K562 (cell line): ENCODE data around the gene RPS2. TPM values are rescaled to one million over a fixed set of nuclear protein-coding genes. Genes with fewer than 3 reads are reported as not detected.

Experiments
- MECOM ChIP-seq: fragments of 250-450 bp; sonication (Bioruptor Pico); IDR thresholded peaks from 2 replicates; pipeline ENCODE4 v1.8.0; 2022; ENCODE audit warnings: inconsistent platforms
- PHF20 ChIP-seq: fragments of 450-650 bp; IDR thresholded peaks from 2 replicates; pipeline ENCODE4 v1.6.1; 2018; ENCODE audit not compliant: partially characterized antibody
- POLR3A ChIP-seq: IDR thresholded peaks from 2 replicates; pipeline ENCODE4 v1.6.1; 2011; ENCODE audit warnings: borderline replicate concordance, mild to moderate bottlenecking, moderate library complexity; ENCODE audit not compliant: insufficient read length, insufficient read depth; ENCODE audit errors: extremely low read depth
- PRPF4 ChIP-seq: fragments of 200-400 bp; formaldehyde crosslinking; IDR thresholded peaks from one replicate; pipeline ENCODE4 v1.6.1; 2017; ENCODE audit warnings: low read length, low read depth, mild to moderate bottlenecking; ENCODE audit not compliant: insufficient read depth, poor library complexity, severe bottlenecking
- SAP30 ChIP-seq: fragments of 200-600 bp; sonication (generic); IDR thresholded peaks from 2 replicates; pipeline ENCODE4 v1.6.1; 2012; ENCODE audit warnings: borderline replicate concordance, low read depth, mild to moderate bottlenecking, moderate library complexity, low read length, control low read depth, inconsistent platforms; ENCODE audit not compliant: insufficient read depth, poor library complexity, severe bottlenecking
- THAP7 ChIP-seq: fragments of 250-450 bp; sonication (Bioruptor Pico); IDR thresholded peaks from 2 replicates; pipeline ENCODE4 v1.5.0; 2021
- ZFP1 ChIP-seq: fragments of 450-650 bp; formaldehyde crosslinking; IDR thresholded peaks from 2 replicates; pipeline ENCODE4 v1.4.0; 2020; ENCODE audit warnings: mild to moderate bottlenecking, mixed read lengths
- ZFPM2 ChIP-seq: fragments of 250-450 bp; sonication (Bioruptor Pico); IDR thresholded peaks from 2 replicates; pipeline ENCODE4 v1.5.1; 2022; ENCODE audit warnings: mild to moderate bottlenecking
- ZKSCAN8 ChIP-seq: fragments of 200-800 bp; sonication (Bioruptor generic); IDR thresholded peaks from 2 replicates; pipeline ENCODE4 v1.6.1; 2016; ENCODE audit warnings: missing genetic modification characterization, missing compliant biosample characterization
- ZNF175 ChIP-seq: fragments of 200-800 bp; sonication (Bioruptor generic); IDR thresholded peaks from 2 replicates; pipeline ENCODE4 v1.6.1; 2016; ENCODE audit warnings: low read depth, mild to moderate bottlenecking, missing genetic modification characterization, missing compliant biosample characterization
- ZNF280A ChIP-seq: fragments of 450-650 bp; IDR thresholded peaks from 2 replicates; pipeline ENCODE4 v1.6.1; 2018; ENCODE audit warnings: mild to moderate bottlenecking, low read depth; ENCODE audit not compliant: partially characterized antibody
- polyA plus RNA-seq, 8 experiments: library from polyadenylated mRNA; depleted of rRNA in 4 of 8; stranded (reverse) in 5 of 8; unstranded in 3 of 8; fragments of >200 nt; fragmentation: Nextera tagmentation in 2 of 8; fragmentation: Illumina TruSeq in 1 of 8; extraction: Ambion mirVana in 2 of 8; extraction: Trizol in 1 of 8; gene quantifications; 2 replicates each; pipeline versions ENCODE4 v1.2.1 to v1.2.3, GENCODE V29; 2011 to 2014; ENCODE audit warnings: inconsistent platforms in 1 of 8, missing spikeins in 1 of 8
- total RNA-seq, 7 experiments: library from RNA; depleted of rRNA in 6 of 7; stranded (reverse); fragments of >200 nt in 6 of 7; fragmentation: Illumina TruSeq in 2 of 7; extraction: Trizol in 2 of 7; gene quantifications; 2 replicates each; pipeline versions ENCODE4 v1.2.1 to v1.2.3, GENCODE V29; 2011 to 2021; ENCODE audit warnings: low replicate concordance in 1 of 7
- TF ChIP-seq, protein P1 (sequence below): fragments of 450-650 bp; IDR thresholded peaks from 2 replicates; pipeline ENCODE4 v1.6.1; 2017; ENCODE audit warnings: antibody characterized with exemption
- TF ChIP-seq, protein P2 (sequence below): fragments of 450-650 bp; conservative IDR thresholded peaks from 2 replicates; pipeline ENCODE4 v1.6.1; 2016; ENCODE audit warnings: missing genetic modification characterization, low read depth, mild to moderate bottlenecking, missing compliant biosample characterization, moderate library complexity
- TF ChIP-seq, protein P3 (sequence below): fragments of 250-450 bp; sonication (Bioruptor Pico); IDR thresholded peaks from 2 replicates; pipeline ENCODE4 v1.9.0; 2021; ENCODE audit warnings: mild to moderate bottlenecking, inconsistent platforms

RPS2 gene
- total and polyA plus RNA-seq, 9 of the 15 experiments (the other 6 are each of a cell fraction or from before 2014, with no cell fraction given) = 834 to 4,794 (median 3,793) TPM

GRCh38 chr16:1964506-1965395 lies at the start of gene RPS2 (continued):
- no peak for TF ChIP-seq ZNF175 (CRISPR knock-in tag)
- TF ChIP-seq THAP7 (CRISPR knock-in tag) = peak; percentile 85; the same call in 1 of the 2 replicates
- TF ChIP-seq, protein P1, sequence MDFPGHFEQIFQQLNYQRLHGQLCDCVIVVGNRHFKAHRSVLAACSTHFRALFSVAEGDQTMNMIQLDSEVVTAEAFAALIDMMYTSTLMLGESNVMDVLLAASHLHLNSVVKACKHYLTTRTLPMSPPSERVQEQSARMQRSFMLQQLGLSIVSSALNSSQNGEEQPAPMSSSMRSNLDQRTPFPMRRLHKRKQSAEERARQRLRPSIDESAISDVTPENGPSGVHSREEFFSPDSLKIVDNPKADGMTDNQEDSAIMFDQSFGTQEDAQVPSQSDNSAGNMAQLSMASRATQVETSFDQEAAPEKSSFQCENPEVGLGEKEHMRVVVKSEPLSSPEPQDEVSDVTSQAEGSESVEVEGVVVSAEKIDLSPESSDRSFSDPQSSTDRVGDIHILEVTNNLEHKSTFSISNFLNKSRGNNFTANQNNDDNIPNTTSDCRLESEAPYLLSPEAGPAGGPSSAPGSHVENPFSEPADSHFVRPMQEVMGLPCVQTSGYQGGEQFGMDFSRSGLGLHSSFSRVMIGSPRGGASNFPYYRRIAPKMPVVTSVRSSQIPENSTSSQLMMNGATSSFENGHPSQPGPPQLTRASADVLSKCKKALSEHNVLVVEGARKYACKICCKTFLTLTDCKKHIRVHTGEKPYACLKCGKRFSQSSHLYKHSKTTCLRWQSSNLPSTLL = no peak
- TF ChIP-seq SAP30 = no peak
- TF ChIP-seq ZFPM2 (CRISPR knock-in tag) = 0 out of 2 replicates have a peak, but pooled peaks have one; percentile 34
- no peak for TF ChIP-seq POLR3A
- TF ChIP-seq, protein P2, sequence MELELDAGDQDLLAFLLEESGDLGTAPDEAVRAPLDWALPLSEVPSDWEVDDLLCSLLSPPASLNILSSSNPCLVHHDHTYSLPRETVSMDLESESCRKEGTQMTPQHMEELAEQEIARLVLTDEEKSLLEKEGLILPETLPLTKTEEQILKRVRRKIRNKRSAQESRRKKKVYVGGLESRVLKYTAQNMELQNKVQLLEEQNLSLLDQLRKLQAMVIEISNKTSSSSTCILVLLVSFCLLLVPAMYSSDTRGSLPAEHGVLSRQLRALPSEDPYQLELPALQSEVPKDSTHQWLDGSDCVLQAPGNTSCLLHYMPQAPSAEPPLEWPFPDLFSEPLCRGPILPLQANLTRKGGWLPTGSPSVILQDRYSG (tag) = no peak
- no peak for TF ChIP-seq ZNF280A
- peak; percentile 88 for TF ChIP-seq PHF20
- TF ChIP-seq, protein P3, sequence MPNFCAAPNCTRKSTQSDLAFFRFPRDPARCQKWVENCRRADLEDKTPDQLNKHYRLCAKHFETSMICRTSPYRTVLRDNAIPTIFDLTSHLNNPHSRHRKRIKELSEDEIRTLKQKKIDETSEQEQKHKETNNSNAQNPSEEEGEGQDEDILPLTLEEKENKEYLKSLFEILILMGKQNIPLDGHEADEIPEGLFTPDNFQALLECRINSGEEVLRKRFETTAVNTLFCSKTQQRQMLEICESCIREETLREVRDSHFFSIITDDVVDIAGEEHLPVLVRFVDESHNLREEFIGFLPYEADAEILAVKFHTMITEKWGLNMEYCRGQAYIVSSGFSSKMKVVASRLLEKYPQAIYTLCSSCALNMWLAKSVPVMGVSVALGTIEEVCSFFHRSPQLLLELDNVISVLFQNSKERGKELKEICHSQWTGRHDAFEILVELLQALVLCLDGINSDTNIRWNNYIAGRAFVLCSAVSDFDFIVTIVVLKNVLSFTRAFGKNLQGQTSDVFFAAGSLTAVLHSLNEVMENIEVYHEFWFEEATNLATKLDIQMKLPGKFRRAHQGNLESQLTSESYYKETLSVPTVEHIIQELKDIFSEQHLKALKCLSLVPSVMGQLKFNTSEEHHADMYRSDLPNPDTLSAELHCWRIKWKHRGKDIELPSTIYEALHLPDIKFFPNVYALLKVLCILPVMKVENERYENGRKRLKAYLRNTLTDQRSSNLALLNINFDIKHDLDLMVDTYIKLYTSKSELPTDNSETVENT (CRISPR knock-in tag) = 0 out of 2 replicates have a peak, but pooled peaks have one; percentile 47
- TF ChIP-seq PRPF4 = peak; percentile 96
- no peak for TF ChIP-seq ZFP1 (CRISPR knock-in tag)
- TF ChIP-seq MECOM (CRISPR knock-in tag) = no peak
- no peak for TF ChIP-seq ZKSCAN8 (CRISPR knock-in tag)
